H1 (cell line): Measurements from ENCODE around the gene TWF2. TPM values are rescaled to one million over a fixed set of nuclear protein-coding genes. Genes with fewer than 3 reads are reported as not detected.
A peak's percentile ranks its signal among the peaks of the same experiment; 100 is the strongest.

Source experiments
- BCL11A ChIP-seq, 2 experiments: IDR thresholded peaks; one replicate each; pipeline ENCODE4 v1.6.1; 2011; ENCODE audit warnings: low read depth in 2 of 2, low read length in 2 of 2, mild to moderate bottlenecking in 2 of 2
- CBX8 ChIP-seq: fragments of 300-800, 300-1000 bp; sonication (generic); IDR thresholded peaks from 2 replicates; pipeline ENCODE4 v1.7.1; 2016; ENCODE audit warnings: low read depth, low read length, borderline replicate concordance
- EGR1 ChIP-seq: IDR thresholded peaks from 2 replicates; pipeline ENCODE4 v1.6.1; 2011; ENCODE audit warnings: low read depth, low read length, borderline replicate concordance
- GTF2F1 ChIP-seq: IDR thresholded peaks from 2 replicates; pipeline ENCODE4 v1.6.1; 2012; ENCODE audit warnings: low read depth, low read length, improper control_type of control experiment, borderline replicate concordance
- HDAC6 ChIP-seq: IDR thresholded peaks from one replicate; pipeline ENCODE4 v1.7.1; 2012; ENCODE audit warnings: low read depth, mild to moderate bottlenecking, inconsistent platforms, low read length, moderate library complexity
- JUND ChIP-seq: IDR thresholded peaks from 2 replicates; pipeline ENCODE4 v1.6.1; 2011; ENCODE audit warnings: mild to moderate bottlenecking, improper control_type of control experiment, low read length
- PHF8 ChIP-seq: fragments of 200-600 bp; sonication (generic); conservative IDR thresholded peaks from 2 replicates; pipeline ENCODE4 v1.7.1; 2012; ENCODE audit warnings: low read depth, mild to moderate bottlenecking, inconsistent platforms, low read length, moderate library complexity
- POU5F1 ChIP-seq: IDR thresholded peaks from 2 replicates; pipeline ENCODE4 v1.6.1; 2011; ENCODE audit warnings: low read depth, mild to moderate bottlenecking, low read length, moderate library complexity
- SIRT6 ChIP-seq: IDR thresholded peaks from one replicate; pipeline ENCODE4 v1.7.1; 2012; ENCODE audit warnings: low read length, inconsistent platforms
- polyA plus RNA-seq, 7 experiments: library from polyadenylated mRNA; depleted of rRNA in 3 of 7; stranded (reverse) in 5 of 7; unstranded in 2 of 7; fragments of >200 nt in 5 of 7; fragments of 200-250 nt in 2 of 7; gene quantifications; 1 replicate in 5 of 7; 2 replicates in 1 of 7; 4 replicates in 1 of 7; pipeline versions ENCODE4 v1.2.1 to v1.2.3, GENCODE V29; 2011 to 2013; ENCODE audit warnings: missing spikeins in 2 of 7, mixed read lengths in 2 of 7
- total RNA-seq: library from RNA; stranded (reverse); fragmentation: NEBNext Ultra II Directional; extraction: Animal tissue kit (Norgen Biotek cat#: 25700); gene quantifications from 2 replicates; pipeline ENCODE4 v1.2.1, GENCODE V29; 2021
- TF ChIP-seq, protein P1 (sequence below): fragments of 300-600 bp; sonication (generic); IDR thresholded peaks from 2 replicates; pipeline ENCODE4 v1.7.1; 2012; ENCODE audit warnings: low read length, moderate library complexity, mild to moderate bottlenecking, inconsistent platforms; ENCODE audit not compliant: insufficient replicate concordance

Gene TWF2
- total and polyA plus RNA-seq, 2 of the 8 experiments (the other 6 are each of a cell fraction or from before 2014, with no cell fraction given) = 65.2 to 90.4 TPM

DNA sequence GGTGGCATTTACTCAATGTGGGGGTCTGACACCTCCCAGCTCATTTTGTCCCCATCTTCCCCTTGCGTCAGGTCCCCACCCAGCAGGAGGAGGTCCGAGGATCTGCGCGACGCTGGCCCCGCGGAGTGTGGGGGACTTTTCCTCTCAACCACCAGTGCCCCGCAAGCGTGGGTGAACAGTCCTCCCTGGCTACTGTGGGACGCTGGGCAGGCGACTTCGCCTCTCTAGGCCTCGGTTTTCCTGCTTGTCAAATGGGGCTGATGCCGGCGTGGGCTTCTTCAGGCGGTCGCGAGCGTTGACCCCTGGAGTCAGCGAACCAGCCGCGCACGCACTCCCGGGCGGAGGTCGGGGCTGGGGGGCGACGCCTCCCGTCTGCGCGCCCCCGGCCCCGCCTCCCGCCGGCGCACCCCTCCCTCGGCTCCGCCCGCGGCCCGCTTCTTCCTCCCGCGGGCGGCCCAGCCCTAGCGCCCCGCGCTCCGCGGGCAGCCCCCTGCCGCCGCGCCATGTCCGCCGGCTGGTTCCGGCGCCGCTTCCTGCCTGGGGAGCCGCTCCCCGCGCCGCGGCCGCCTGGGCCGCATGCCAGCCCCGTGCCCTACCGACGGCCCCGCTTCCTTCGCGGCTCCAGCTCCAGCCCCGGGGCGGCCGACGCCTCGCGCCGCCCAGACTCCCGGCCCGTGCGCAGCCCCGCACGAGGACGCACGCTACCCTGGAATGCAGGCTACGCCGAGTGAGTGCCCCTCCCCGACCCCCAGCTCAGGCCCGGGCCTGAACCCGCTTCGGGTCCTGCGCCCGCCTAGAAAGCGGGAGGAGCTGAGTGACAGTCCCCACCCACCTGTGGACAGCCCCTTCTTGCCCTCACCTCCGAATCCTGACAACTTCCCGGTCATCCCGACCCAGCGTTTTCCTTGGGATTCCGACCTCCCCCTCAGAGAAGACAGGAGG lies 6.6 kb upstream of the TWF2 start, which contains the start of gene PPM1M (continued):
- TF ChIP-seq, protein P1, sequence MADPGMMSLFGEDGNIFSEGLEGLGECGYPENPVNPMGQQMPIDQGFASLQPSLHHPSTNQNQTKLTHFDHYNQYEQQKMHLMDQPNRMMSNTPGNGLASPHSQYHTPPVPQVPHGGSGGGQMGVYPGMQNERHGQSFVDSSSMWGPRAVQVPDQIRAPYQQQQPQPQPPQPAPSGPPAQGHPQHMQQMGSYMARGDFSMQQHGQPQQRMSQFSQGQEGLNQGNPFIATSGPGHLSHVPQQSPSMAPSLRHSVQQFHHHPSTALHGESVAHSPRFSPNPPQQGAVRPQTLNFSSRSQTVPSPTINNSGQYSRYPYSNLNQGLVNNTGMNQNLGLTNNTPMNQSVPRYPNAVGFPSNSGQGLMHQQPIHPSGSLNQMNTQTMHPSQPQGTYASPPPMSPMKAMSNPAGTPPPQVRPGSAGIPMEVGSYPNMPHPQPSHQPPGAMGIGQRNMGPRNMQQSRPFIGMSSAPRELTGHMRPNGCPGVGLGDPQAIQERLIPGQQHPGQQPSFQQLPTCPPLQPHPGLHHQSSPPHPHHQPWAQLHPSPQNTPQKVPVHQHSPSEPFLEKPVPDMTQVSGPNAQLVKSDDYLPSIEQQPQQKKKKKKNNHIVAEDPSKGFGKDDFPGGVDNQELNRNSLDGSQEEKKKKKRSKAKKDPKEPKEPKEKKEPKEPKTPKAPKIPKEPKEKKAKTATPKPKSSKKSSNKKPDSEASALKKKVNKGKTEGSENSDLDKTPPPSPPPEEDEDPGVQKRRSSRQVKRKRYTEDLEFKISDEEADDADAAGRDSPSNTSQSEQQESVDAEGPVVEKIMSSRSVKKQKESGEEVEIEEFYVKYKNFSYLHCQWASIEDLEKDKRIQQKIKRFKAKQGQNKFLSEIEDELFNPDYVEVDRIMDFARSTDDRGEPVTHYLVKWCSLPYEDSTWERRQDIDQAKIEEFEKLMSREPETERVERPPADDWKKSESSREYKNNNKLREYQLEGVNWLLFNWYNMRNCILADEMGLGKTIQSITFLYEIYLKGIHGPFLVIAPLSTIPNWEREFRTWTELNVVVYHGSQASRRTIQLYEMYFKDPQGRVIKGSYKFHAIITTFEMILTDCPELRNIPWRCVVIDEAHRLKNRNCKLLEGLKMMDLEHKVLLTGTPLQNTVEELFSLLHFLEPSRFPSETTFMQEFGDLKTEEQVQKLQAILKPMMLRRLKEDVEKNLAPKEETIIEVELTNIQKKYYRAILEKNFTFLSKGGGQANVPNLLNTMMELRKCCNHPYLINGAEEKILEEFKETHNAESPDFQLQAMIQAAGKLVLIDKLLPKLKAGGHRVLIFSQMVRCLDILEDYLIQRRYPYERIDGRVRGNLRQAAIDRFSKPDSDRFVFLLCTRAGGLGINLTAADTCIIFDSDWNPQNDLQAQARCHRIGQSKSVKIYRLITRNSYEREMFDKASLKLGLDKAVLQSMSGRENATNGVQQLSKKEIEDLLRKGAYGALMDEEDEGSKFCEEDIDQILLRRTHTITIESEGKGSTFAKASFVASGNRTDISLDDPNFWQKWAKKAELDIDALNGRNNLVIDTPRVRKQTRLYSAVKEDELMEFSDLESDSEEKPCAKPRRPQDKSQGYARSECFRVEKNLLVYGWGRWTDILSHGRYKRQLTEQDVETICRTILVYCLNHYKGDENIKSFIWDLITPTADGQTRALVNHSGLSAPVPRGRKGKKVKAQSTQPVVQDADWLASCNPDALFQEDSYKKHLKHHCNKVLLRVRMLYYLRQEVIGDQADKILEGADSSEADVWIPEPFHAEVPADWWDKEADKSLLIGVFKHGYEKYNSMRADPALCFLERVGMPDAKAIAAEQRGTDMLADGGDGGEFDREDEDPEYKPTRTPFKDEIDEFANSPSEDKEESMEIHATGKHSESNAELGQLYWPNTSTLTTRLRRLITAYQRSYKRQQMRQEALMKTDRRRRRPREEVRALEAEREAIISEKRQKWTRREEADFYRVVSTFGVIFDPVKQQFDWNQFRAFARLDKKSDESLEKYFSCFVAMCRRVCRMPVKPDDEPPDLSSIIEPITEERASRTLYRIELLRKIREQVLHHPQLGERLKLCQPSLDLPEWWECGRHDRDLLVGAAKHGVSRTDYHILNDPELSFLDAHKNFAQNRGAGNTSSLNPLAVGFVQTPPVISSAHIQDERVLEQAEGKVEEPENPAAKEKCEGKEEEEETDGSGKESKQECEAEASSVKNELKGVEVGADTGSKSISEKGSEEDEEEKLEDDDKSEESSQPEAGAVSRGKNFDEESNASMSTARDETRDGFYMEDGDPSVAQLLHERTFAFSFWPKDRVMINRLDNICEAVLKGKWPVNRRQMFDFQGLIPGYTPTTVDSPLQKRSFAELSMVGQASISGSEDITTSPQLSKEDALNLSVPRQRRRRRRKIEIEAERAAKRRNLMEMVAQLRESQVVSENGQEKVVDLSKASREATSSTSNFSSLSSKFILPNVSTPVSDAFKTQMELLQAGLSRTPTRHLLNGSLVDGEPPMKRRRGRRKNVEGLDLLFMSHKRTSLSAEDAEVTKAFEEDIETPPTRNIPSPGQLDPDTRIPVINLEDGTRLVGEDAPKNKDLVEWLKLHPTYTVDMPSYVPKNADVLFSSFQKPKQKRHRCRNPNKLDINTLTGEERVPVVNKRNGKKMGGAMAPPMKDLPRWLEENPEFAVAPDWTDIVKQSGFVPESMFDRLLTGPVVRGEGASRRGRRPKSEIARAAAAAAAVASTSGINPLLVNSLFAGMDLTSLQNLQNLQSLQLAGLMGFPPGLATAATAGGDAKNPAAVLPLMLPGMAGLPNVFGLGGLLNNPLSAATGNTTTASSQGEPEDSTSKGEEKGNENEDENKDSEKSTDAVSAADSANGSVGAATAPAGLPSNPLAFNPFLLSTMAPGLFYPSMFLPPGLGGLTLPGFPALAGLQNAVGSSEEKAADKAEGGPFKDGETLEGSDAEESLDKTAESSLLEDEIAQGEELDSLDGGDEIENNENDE = no peak
- TF ChIP-seq JUND (no peak), GTF2F1 (peak; percentile 16; the same call in 1 of the 2 replicates), HDAC6 (no peak), PHF8 (peak; percentile 50), CBX8 (no peak), POU5F1 (no peak), EGR1 (no peak), BCL11A (IDR thresholded peaks at IDR 0.05; ENCODE audit: low read depth in 2 of 2, low read length in 2 of 2) (no peak), SIRT6 (no peak)
